Stimulated activated naive B cell treated with anti-CD40 and anti-IgM and Interleukin-4, amounts not matched to agents 10 μg/mL and 1 μg/mL and 100 μg/mL, for 72 hours (primary cell): ENCODE data around the gene MYO1H.

ENCODE experiments used
- ATAC-seq, 2 donors: fragments of 150-1000 bp; cut with Tn5 transposase; replicated peaks; 2 replicates each; pipeline ENCODE4 v1.10.0; 2021; ENCODE audit warnings: moderate library complexity in 1 of 2
- DNase-seq: peaks from one replicate; pipeline ENCODE4 v3.0.0; 2021
- H3K27ac Mint-ChIP-seq: one replicate; pipeline ENCODE4 v1.8.0; 2022; ENCODE audit warnings: mild to moderate bottlenecking, mixed read lengths
- H3K27me3 Mint-ChIP-seq, 2 donors: one replicate each; pipeline ENCODE4 v1.8.0; 2022; ENCODE audit warnings: mixed read lengths in 2 of 2
- H3K36me3 Mint-ChIP-seq, 2 donors: one replicate each; pipeline ENCODE4 v1.8.0; 2022; ENCODE audit warnings: mixed read lengths in 2 of 2, mild to moderate bottlenecking in 1 of 2
- H3K4me1 Mint-ChIP-seq, 2 donors: one replicate each; pipeline ENCODE4 v1.8.0; 2022; ENCODE audit warnings: mixed read lengths in 2 of 2, mild to moderate bottlenecking in 1 of 2
- H3K4me3 Mint-ChIP-seq, 2 donors: one replicate each; pipeline ENCODE4 v1.8.0; 2022; ENCODE audit warnings: mild to moderate bottlenecking in 2 of 2, mixed read lengths in 2 of 2, moderate library complexity in 1 of 2
- H3K9me3 Mint-ChIP-seq, 2 donors: one replicate each; pipeline ENCODE4 v1.8.0; 2022; ENCODE audit warnings: mixed read lengths in 2 of 2, mild to moderate bottlenecking in 1 of 2

The MYO1H gene

DNA sequence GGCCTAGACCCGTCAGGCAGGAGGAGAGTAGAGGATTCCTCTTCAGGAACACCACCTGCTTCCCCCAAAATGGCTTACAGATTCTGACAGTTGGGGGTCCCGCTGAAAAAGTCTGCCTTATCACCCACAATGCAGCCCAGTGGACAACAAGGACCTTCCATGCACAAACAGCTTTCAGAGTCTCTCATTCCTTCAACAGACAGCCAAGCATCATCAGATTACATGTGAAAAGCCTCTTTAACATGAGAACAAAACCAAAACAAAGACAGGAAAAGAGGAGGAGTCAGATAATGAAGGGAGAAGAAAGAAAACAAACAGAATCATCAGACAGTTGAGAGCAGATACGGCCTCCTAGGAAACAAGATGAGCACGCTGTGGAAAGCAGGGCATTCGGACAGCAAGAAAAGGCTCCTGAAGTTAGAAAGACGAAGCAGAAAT is 111.1 kb downstream of the MYO1H start:
- peaks cover 16 to 32% of the 10 kb centered on the region in 2 donors for H3K4me1 Mint-ChIP-seq
- no peak overlapping the region for H3K4me3 Mint-ChIP-seq
- no peaks in the 10 kb centered on the region for H3K9me3 Mint-ChIP-seq
- H3K27me3 Mint-ChIP-seq: no peaks in the 10 kb centered on the region
- peaks cover 54 to 58% of the 10 kb centered on the region in 2 donors for H3K36me3 Mint-ChIP-seq
- H3K27ac Mint-ChIP-seq: no peak overlapping the region
- no peak for DNase-seq
- no peak for ATAC-seq

DNA sequence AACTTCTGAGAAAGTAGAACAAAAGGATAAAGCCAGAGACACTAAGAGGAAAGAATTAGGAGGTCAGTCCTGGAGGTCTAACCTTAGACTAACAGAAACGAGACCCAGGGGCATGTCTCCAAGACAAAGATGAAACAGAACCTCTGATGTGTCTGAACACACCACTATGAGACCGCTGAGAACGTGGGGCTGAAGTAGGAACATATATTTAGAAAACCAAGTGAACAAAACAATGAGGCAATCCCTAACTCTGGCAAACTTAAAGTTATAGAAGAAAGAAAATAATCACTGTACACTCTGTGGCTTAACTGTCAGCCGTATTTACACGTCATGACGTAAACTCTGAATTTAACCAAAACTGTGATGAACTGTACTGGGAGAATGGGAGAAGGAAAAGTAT is 111.5 kb downstream of the MYO1H start:
- no peaks in the 10 kb centered on the region for H3K9me3 Mint-ChIP-seq
- no peak for ATAC-seq
- peaks cover 20 to 36% of the 10 kb centered on the region in 2 donors for H3K4me1 Mint-ChIP-seq
- H3K36me3 Mint-ChIP-seq: peaks cover 56 to 58% of the 10 kb centered on the region in 2 donors
- no peak for DNase-seq
- no peak overlapping the region for H3K27ac Mint-ChIP-seq
- no peaks in the 10 kb centered on the region for H3K27me3 Mint-ChIP-seq
- H3K4me3 Mint-ChIP-seq: no peak overlapping the region

DNA sequence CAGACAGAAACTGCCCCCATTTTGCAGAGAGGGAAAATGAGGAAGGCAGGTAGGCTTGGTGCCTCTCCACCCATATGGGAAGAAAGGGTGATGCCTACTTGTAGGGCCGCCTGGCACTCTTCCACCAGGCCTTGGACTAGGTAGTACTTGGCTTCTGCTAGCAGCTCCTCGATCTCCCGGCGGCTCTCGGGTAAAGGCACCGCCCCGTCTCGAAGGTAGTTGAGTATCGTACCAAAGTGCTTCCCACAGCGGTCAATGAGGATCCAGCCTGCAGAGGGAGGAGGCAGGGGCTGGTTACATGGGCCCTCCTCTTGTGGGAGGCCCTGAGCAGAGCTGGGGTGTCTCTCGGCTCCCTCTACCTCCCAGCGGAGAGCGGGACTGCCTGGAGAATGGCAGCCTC is 112.8 kb downstream of the MYO1H start:
- Mint-ChIP-seq H3K27ac (peak overlapping the region; percentile 33), H3K4me3 (no peak overlapping the region), H3K4me1 (peaks cover 25 to 49% of the 10 kb centered on the region in 2 donors), H3K9me3 (no peaks in the 10 kb centered on the region), H3K27me3 (no peaks in the 10 kb centered on the region), H3K36me3 (peaks cover 58 to 60% of the 10 kb centered on the region in 2 donors)
- DNase-seq: no peak
- ATAC-seq: no peak

DNA sequence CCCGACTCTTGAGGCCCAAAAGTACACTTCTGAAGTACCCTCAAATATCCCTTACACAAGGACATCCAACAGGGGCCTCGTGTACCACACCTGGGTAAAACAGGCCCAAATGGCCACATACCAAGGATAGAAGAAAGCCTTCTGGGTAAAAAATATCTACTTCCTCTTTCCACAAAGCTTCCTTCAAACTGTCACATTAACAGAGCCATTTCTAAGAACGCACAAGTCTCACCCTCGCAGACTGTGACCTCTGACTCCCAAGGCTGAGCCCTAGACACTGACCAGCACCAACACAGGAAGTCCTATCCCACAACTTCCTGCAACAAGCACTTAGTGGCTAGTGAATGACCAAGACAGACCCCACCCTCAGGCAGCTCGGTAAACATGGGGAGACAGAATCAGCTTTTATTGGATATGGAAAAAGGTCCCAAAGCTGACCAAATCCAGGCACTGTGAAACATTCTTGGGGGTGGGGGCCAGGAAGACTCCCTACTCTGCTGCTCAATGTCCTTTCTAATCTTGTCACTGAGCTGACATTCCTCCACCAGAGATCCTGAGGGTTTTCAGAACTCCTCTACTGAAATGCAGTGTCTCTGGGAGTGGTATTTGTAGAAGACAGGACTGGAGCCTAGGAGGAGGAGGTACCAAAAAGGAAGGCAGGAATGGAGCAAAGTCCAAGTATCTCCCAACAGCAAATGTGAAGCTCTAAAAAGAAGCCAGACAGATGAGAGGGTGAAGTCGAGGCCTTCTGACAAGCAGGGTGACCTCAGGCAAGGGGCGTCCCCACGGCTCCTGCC is 113.5 kb downstream of the MYO1H start:
- H3K36me3 Mint-ChIP-seq: peaks cover 54 to 59% of the 10 kb centered on the region in 2 donors
- ATAC-seq (peak; percentile 67 to 69), DNase-seq (no peak)
- H3K4me1 Mint-ChIP-seq: peaks cover 28 to 56% of the 10 kb centered on the region in 2 donors
- H3K4me3 Mint-ChIP-seq: peak overlapping the region in 1 of 2 donors; percentile 14
- H3K27ac Mint-ChIP-seq: peak overlapping the region; percentile 82
- no peaks in the 10 kb centered on the region for H3K27me3 Mint-ChIP-seq
- H3K9me3 Mint-ChIP-seq: no peaks in the 10 kb centered on the region

DNA sequence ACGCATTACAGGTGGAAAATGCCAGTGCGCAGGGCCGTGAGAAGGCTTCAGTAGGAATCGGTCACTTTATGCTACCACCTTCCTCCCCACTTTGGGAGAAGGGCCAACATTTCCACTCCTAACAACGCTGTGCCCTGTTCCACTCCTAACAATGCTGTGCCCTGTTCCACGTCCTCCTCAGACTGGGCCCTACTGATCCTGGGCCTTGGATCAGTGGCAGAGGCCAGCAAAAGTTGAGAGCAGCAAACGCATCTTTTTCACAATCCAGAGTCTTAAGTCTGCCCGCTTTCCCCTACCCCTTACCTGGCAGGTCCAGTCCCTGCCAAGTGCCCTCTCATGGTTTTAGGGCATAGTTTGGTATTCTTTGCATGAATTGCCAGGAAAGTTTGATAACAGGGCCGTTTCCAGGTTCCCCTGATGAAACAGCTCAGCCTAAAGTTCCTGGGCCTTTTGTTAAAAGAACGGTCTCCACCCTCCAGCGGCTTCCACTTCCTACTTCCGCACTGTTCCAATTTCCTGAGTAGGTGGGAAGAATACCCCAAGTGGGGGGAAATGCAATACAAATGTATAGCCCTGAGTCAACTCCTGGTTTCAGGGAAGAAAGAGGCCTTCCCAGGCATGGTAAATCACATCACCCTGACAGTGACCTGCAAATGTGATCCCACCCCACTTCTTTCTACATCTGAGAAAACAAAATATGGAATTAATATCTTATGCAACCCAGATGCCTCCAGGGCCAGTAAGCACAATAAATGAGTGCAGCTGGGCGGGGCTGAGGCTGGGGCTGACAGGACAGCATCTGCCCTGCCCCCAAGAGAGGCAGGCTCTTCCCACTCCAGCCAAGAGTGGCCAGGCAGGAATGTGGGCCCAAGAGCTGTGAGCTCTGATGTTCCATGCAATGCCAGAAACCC is 114.4 kb downstream of the MYO1H start:
- peaks cover 28 to 58% of the 10 kb centered on the region in 2 donors for H3K4me1 Mint-ChIP-seq
- no peak overlapping the region for H3K27ac Mint-ChIP-seq
- no peak overlapping the region for H3K4me3 Mint-ChIP-seq
- H3K9me3 Mint-ChIP-seq: no peaks in the 10 kb centered on the region
- peaks cover 47 to 52% of the 10 kb centered on the region in 2 donors for H3K36me3 Mint-ChIP-seq
- ATAC-seq (no peak), DNase-seq (no peak)
- H3K27me3 Mint-ChIP-seq: no peaks in the 10 kb centered on the region

DNA sequence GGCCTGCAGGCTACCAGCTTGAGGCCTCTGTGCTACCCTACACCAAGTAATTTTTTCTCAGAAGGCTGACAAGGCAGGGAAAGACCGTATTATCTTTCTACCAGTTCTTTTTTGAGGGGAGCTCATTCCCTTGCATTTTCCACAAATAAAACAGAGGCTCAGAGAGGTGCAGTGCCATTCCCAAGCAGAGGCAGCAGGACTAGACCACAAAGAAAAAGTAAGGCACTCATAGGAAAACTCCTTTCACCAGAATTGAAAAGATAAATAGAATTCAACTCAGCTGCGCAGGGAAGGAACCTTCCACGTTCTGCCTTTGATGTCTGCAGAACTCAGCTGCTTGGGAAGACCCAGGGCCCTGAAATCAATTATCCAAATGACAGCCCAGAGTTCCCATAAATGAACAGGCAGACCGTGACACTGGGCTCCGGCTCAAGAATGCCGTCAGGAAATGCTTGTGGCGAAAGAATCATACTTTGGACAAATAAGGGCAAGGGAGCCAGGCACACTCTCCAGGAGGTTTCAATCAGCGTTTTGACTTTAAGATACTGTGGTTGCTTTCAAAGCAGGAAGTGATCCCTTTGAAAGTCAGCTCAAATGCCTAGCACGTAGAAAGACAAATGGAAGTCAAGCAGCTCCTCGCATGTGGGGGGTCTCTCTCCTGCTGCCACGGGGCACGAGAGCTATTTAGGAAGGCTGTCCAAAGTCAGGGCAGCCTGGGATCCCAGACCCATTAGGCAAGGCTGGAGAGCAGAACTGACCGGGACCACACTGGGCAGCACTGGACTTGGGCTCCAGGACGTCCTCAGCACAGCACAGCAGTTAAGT is 115.4 kb downstream of the MYO1H start:
- Mint-ChIP-seq H3K4me1 (peaks cover 28 to 58% of the 10 kb centered on the region in 2 donors), H3K4me3 (no peak overlapping the region), H3K27ac (no peak overlapping the region), H3K27me3 (no peaks in the 10 kb centered on the region), H3K36me3 (peaks cover 41 to 47% of the 10 kb centered on the region in 2 donors), H3K9me3 (no peaks in the 10 kb centered on the region)
- ATAC-seq (peak in 1 of 2 donors; percentile 59), DNase-seq (no peak)

DNA sequence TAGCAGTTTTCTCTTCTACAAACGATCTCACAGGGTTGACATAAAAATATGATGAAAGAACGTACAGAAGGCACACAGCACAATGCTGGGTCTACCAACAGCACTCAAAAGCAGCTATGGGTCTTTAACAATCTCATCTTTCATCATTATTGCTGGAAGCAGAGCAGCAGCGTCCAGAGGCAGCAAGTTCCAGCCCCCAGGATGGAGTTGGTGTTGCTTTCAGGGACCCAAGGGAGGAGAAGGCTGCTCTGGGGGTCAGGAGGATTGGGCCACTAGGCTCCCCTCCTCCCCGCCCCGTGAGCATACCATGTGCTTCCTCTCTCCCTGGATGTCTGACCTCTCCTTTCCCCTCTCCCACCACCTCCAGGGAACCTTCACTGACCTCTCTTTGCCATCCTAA is 116.1 kb downstream of the MYO1H start:
- DNase-seq (no peak), ATAC-seq (no peak)
- no peak overlapping the region for H3K4me3 Mint-ChIP-seq
- H3K27me3 Mint-ChIP-seq: no peaks in the 10 kb centered on the region
- H3K4me1 Mint-ChIP-seq: peaks cover 28 to 58% of the 10 kb centered on the region in 2 donors
- no peaks in the 10 kb centered on the region for H3K9me3 Mint-ChIP-seq
- peak overlapping the region; percentile 59 for H3K27ac Mint-ChIP-seq
- peaks cover 40 to 46% of the 10 kb centered on the region in 2 donors for H3K36me3 Mint-ChIP-seq

DNA sequence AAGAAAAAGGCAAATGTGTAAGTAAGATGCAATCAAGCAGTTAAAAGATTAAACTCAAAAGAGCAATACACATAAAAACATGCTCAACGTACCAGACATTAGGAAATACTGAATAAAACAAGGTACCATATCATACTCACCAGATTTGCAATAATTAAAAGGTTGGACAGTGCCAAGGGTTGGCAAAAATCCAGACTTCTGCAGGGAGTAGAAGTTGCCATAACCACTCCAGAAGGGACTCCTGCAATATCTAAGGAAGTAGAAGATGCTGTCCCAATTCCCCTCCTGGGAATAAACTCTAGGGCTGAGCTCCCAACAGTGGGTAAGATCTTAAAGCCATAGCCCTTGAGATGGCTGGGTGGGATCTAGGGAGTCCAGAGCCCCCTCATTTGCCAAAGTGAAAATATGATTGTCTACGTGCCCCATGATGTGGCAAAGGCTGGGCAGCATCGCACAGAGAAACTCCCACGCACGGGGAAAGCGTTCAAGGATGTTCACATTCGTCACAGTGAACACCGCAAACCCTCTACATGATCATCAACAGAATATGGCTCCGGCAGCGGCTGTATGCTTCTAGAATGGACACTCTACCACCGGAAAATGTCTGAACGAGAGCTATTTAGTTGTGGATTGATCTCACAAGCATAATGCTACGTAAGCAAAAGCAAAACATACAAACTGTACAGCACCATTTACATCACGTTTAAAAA is 117.1 kb downstream of the MYO1H start:
- DNase-seq (no peak), ATAC-seq (no peak)
- H3K4me3 Mint-ChIP-seq: no peak overlapping the region
- peaks cover 36 to 40% of the 10 kb centered on the region in 2 donors for H3K36me3 Mint-ChIP-seq
- no peaks in the 10 kb centered on the region for H3K27me3 Mint-ChIP-seq
- H3K9me3 Mint-ChIP-seq: no peaks in the 10 kb centered on the region
- H3K4me1 Mint-ChIP-seq: peaks cover 30 to 58% of the 10 kb centered on the region in 2 donors
- no peak overlapping the region for H3K27ac Mint-ChIP-seq

DNA sequence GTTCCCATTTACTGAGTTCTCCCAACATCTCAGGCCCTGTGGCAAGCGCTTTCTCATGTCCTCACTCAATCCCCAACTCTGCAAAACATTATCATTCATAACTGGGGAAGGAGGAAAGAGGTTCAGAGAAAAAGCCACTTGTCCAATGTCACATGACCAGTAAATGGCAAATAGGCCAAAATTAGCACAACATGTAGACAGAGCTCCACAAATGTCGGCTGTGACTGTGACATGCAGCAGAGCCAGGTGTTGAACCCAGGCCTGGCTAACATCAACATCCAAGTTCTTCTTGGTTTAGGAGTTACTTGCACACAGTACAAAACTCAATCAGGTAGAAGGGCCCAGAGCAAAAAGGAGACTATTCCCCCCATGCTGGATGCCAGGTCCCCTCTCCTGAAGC is 118.6 kb downstream of the MYO1H start:
- Mint-ChIP-seq H3K4me1 (peaks cover 34 to 62% of the 10 kb centered on the region in 2 donors), H3K27ac (no peak overlapping the region), H3K36me3 (peaks cover 34% of the 10 kb centered on the region in 2 donors), H3K27me3 (no peaks in the 10 kb centered on the region), H3K9me3 (no peaks in the 10 kb centered on the region), H3K4me3 (no peak overlapping the region)
- no peak for DNase-seq
- no peak for ATAC-seq

DNA sequence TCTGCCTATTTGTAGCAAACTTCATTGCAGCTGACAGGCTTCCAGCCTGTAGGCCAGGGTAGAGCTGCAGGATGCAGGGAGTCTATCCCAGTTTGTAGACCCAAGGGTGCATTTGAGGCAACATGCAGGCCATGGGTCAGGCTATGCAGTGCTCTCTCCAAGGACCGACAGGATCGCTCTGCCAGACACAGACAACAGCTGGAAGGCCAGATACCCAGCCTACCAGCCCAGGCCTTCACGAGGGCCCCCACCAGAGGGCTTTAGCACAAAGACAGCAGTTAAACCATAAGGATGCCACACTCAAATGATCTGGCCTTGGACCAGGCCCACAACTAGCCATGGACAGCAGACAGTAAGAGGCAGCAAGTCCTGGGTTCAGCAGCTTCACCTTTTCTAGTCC is 119.1 kb downstream of the MYO1H start:
- DNase-seq (no peak), ATAC-seq (no peak)
- no peak overlapping the region for H3K27ac Mint-ChIP-seq
- no peaks in the 10 kb centered on the region for H3K27me3 Mint-ChIP-seq
- peaks cover 31 to 57% of the 10 kb centered on the region in 2 donors for H3K4me1 Mint-ChIP-seq
- H3K36me3 Mint-ChIP-seq: peaks cover 31 to 33% of the 10 kb centered on the region in 2 donors
- no peak overlapping the region for H3K4me3 Mint-ChIP-seq
- H3K9me3 Mint-ChIP-seq: no peaks in the 10 kb centered on the region

DNA sequence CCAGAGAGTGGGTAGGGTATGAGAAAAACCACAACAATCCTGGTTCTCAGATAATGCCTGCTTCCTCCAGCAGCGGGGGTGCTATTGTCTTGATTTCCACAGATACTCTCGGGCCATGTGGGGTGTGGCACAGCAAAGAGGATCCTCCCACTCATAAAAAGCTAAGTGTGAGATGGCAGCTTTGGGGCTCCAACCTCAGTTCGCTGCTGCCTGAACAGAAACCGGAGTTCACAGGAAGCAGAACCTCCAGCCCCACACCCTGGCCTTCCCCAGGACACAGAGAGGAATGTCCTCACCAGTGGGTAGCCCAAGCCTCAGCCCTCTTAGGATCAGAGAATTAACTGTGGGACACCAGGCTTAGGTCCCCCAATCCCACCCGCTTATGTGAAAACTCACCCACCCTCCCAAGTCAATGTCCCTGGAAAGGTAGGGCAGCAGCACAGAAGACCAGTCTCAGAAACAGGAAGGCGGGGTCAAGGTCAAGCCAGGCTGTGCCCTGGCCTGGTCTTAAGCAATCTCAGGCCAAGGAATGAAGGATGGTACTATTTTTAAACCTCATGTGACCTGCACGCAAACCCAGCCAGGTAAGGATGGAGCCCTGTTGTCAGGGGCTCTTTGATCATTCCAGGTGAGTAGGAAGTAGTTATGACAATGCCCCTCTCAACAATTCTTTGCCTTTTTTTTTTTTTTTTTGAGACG is 120.4 kb downstream of the MYO1H start:
- Mint-ChIP-seq H3K36me3 (peaks cover 31 to 33% of the 10 kb centered on the region in 2 donors), H3K27ac (no peak overlapping the region), H3K4me3 (no peak overlapping the region), H3K9me3 (no peaks in the 10 kb centered on the region), H3K27me3 (no peaks in the 10 kb centered on the region), H3K4me1 (peaks cover 29 to 48% of the 10 kb centered on the region in 2 donors)
- ATAC-seq (no peak), DNase-seq (no peak)

DNA sequence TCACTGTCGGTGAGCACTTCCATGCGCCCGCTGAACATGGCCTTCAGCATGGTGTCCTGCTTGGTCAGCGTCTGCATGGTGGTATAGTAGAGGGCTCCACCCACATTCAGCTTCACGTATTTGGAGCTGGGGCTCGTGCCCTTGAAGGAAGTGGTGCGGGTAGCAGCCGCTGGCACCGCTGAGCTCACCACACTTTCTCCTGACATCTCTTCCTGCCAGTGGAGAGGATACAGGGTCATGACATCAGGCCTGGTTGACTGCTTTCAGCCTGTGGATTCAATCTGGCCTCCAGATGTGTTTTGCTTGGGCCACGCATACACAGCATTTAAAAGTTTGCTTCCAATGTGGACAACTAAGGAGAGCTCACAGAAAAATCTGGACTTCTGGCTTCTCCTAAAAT is 121.8 kb downstream of the MYO1H start:
- Mint-ChIP-seq H3K4me1 (peaks cover 20 to 36% of the 10 kb centered on the region in 2 donors), H3K36me3 (peaks cover 24 to 25% of the 10 kb centered on the region in 2 donors), H3K4me3 (no peak overlapping the region), H3K27me3 (no peaks in the 10 kb centered on the region), H3K9me3 (no peaks in the 10 kb centered on the region), H3K27ac (no peak overlapping the region)
- DNase-seq (no peak), ATAC-seq (no peak)

DNA sequence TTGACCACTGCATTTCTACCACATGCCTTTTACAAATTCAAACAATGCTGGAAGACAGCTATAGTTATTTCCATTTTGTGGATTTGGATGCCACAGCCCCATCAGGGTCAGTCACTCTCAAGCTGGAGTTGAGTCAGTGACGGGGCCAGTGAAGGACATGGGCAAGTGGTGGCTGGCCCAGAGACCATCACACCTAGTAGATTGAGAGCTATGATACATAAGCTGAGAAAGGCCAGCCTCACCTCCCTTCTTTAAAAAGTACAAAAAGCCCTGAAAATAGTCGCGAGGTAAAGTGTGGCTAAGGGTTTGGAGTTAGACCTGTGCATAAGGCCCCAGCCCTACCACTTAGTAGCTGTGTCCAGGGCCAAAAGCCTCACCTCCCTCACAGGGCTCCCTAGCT is 125.3 kb downstream of the MYO1H start:
- Mint-ChIP-seq H3K4me3 (no peak overlapping the region), H3K4me1 (peaks cover 28 to 38% of the 10 kb centered on the region in 2 donors), H3K36me3 (peaks cover 14 to 16% of the 10 kb centered on the region in 2 donors), H3K27ac (no peak overlapping the region), H3K27me3 (no peaks in the 10 kb centered on the region), H3K9me3 (no peaks in the 10 kb centered on the region)
- ATAC-seq (no peak), DNase-seq (no peak)
